Measurements from ENCODE around the gene TSPY4.
"Not testable (repeated sequence)": the region's sequence is repeated elsewhere in the genome, so short reads cannot be mapped to it uniquely, and the experiment has no call there.

Gene TSPY4, protein sequence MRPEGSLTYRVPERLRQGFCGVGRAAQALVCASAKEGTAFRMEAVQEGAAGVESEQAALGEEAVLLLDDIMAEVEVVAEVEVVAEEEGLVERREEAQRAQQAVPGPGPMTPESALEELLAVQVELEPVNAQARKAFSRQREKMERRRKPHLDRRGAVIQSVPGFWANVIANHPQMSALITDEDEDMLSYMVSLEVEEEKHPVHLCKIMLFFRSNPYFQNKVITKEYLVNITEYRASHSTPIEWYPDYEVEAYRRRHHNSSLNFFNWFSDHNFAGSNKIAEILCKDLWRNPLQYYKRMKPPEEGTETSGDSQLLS

DNA sequence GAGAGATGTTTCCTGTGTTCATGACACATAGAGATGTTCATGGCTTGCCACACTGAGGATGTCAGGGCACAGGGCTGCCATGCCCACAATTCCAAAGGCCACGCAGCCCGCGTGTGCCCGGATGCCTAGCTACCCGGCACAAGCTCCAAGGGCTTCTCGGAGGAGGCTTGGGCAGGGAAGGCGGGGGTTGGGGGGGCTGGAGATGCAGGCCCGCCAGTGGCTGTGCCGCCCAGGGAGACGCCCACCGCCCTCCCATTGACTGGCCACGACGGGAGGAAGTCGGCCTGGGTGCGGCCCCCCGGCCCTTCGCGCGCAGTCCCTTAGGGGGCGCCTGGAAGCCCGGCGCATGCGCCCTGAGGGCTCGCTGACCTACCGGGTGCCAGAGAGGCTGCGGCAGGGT lies at the start of gene TSPY4:
Gene TSPY4 (plus strand): TSS at position 301 of the 400 bp plus-strand sequence. CDS start 46 bp downstream, at position 347.
- not testable (repeated sequence) for DNase-seq

DNA sequence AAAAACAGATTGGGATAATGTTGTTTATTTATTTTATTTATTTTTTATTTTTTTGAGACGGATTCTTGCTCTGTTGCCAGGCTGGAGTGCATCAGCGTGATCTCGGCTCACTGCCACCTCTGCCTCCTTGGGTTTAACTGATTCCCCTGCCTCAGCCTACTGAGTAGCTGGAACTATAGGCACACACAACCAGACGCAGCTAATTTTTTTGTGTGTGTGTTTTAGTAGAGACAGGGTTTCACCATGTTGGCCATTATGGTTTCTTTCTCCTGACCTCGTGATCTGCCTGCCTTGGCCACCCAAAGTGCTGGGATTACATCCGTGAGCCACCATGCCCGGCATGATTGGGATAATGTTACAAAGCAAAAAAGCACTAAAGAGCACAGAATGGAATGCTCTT lies 16.3 kb upstream of the TSPY4 start:
- no peak for DNase-seq

DNA sequence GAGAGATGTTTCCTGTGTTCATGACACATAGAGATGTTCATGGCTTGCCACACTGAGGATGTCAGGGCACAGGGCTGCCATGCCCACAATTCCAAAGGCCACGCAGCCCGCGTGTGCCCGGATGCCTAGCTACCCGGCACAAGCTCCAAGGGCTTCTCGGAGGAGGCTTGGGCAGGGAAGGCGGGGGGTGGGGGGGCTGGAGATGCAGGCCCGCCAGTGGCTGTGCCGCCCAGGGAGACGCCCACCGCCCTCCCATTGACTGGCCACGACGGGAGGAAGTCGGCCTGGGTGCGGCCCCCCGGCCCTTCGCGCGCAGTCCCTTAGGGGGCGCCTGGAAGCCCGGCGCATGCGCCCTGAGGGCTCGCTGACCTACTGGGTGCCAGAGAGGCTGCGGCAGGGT lies 20.2 kb downstream of the TSPY4 start, which contains the start of gene TSPY8:
Gene TSPY8 (plus strand): TSS at position 301 of the 400 bp plus-strand sequence. CDS start 46 bp downstream, at position 347.
- not testable (repeated sequence) for DNase-seq

All from NCI-H2227 treated with DMSO at 0.1 percent for 48 hours (cell line).